Left cardiac atrium (tissue), 4 donors: ENCODE results near the gene MYL4. TPM values are rescaled to one million over a fixed set of nuclear protein-coding genes. Genes with fewer than 3 reads are reported as not detected.
"Not testable (repeated sequence)": the region's sequence is repeated elsewhere in the genome, so short reads cannot be mapped to it uniquely, and the experiment has no call there.

Source experiments
- ATAC-seq, 2 donors: fragments of 200-7000 bp; cut with Tn5 transposase; one replicate each; pipeline ENCODE4 v1.9.1; 2020; ENCODE audit warnings: mild to moderate bottlenecking in 2 of 2, moderate library complexity in 2 of 2
- DNase-seq: peaks from one replicate; pipeline ENCODE4 v3.0.0-alpha.2; 2020
- intact Hi-C, 2 donors: fragments of 100-400 bp; cut with DNase I; formaldehyde crosslinking; loops; one replicate each; pipeline versions ENCODE4 v1.14.1 to v1.15.1; 2022 to 2023
- long read RNA-seq: library from polyadenylated mRNA; unstranded; transcript quantifications from one replicate; pipeline ENCODE4 v2.0.0, GENCODE V29; 2021
- total RNA-seq, 2 donors: library from RNA; stranded (reverse); fragmentation: NEBNext Ultra II Directional; extraction: Animal tissue kit (Norgen Biotek cat#: 25700); gene quantifications; one replicate each; pipeline ENCODE4 v1.2.1, GENCODE V29; 2021
- donor health status: DM: no; HTN: yes; CAD: no.
- donor health status: DM: no; HTN: yes; CAD: no; lungs with severe emphysema.
- donor health status: DM: yes; HTN: yes; CAD: no.
- donor health status: Dilated cardiomyopathy.

Gene MYL4
- 1,000 to 10,000 TPM; 4,221 to 5,418 TPM for total RNA-seq
- long read RNA-seq, transcript MYL4-202 (7 exons, 855 nt) = major isoform, 206 of 293 reads
- long read RNA-seq, transcript MYL4-208 (8 exons, 850 nt) = minor isoform, 17 of 293 reads
- long read RNA-seq, transcript MYL4-201 (8 exons, 907 nt) = minor isoform, 19 of 293 reads
- long read RNA-seq, partial matches to known transcripts = 33 of 293 reads
- long read RNA-seq, other reads (novel, unspliced or antisense) = 18 of 293 reads

DNA sequence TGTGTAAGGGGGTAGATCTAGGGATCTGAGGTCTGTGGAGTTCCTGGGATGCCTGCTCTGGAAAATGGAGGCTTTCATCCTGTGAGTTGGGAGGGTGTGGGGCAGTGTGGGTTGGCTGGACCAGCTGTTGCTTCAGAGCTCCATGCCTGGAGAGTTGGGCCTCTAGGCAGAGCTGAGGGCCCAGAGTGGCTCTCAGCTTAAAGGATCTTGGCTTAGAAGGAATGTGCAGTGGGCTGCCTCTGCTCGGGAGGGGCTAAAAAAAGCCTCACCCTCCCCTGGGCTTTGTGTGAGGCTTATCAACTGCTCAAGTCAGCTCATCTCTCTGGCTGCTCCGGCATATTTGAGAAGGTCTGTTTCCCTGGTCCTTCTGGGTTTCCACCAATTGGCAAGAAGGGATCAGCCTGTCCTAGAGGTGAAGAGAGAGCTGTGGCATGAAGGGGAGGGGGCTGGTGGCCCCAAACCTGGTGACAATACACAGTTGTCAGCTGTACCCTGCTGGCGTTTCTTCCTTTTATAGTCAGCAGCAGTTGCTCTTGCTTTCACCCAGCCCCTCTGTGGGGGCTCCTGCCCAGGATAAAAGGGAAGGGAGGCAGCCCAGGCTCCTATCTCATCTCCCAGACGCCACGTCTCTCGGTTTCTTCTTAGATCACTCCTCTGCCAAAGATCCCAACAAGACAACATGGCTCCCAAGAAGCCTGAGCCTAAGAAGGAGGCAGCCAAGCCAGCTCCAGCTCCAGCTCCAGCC lies at the start of gene MYL4:
Gene MYL4 (plus strand): TSS at position 605 of the 745 bp plus-strand sequence. CDS start 75 bp downstream, at position 680.
- intact Hi-C loops = no loop called here
- ATAC-seq (peak; percentile 49 to 56), DNase-seq (no peak)

DNA sequence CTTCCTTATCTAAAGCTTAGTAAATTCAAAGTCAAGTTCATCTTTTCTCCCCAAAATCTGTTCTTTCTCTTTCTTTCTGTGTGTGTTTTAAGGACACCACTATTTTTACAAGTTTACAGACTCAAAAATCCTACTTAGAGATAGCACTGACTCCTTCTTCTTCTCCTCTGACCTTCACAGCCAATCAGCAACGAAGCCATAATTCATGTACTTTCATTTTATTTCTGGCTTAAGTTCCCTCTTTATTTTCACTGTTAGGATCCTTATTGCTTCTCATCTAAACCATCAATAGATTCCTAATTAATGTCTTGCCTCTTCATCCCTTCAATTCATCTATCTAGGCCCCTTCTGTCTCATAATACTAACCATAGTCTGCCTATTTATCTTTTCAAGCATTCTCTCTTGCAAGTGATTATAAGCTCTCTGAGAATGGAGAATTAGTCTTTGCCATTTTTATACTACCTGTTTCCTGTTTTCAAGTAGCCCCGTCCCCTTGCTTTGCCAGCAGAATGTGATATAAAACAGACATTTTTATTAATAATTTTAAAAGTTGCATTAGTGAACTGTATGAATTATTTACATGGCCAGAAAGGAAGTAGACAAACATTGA lies 47.0 kb upstream of the MYL4 start:
- no peak for DNase-seq
- no peak for ATAC-seq
- intact Hi-C loops = no loop called here

DNA sequence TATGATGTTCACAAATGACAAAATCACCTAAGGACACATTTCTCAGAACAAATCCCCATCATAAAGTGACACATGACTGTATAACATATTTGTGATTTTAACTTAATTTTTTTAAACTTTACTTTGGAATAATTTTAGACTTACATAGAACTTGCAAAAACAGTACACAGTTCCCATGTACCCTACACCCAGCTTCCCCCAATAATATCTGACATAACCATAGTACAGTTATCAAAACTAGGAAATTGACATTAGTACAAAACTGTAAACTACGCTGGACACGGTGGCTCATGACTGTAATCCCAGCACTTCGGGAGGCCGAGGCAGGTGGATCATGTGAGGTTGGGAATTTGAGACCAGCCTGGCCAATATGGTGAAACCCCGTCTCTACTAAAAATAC lies 44.9 kb upstream of the MYL4 start:
- intact Hi-C loops = no loop called here
- ATAC-seq = no peak
- no peak for DNase-seq

DNA sequence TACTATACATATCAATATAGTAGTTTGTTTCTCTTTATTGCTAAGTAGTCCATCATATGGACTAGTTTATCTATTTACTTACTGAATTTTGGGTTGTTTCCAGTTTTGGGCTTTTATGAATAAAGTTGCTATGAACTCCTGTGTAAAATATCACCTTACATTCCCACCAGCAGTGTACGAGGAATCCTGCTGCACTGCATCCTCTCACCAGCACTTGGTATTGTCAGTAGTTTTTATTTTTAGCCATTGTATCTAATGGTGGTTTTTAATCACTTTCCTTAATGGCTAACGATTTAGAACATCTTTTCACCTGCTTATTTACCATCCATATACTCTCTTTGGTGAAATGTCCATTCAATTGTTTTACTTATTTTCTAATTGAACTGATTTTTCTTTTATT lies 44.0 kb upstream of the MYL4 start:
- peak; percentile 52 to 70 for ATAC-seq
- intact Hi-C loops = no loop called here
- no peak for DNase-seq

DNA sequence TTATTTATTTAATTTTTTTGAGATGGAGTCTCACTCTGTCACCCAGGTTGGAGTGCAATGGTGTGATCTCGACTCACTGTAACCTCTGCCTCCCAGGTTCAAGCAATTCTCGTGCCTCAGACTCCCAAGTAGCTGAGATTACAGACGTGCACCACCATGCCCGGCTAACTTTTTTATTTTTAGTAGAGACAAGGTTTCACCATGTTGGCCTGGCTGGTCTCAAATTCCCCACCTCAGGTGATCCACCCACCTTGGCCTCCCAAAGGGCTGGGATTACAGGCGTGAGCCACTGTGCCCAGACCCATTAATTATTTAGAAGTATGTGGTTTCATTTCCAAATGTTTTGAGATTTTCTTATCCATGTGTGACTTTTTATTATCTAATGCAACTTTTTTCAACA lies 42.3 kb upstream of the MYL4 start:
- ATAC-seq, DNase-seq, intact Hi-C loops: not testable (repeated sequence)

DNA sequence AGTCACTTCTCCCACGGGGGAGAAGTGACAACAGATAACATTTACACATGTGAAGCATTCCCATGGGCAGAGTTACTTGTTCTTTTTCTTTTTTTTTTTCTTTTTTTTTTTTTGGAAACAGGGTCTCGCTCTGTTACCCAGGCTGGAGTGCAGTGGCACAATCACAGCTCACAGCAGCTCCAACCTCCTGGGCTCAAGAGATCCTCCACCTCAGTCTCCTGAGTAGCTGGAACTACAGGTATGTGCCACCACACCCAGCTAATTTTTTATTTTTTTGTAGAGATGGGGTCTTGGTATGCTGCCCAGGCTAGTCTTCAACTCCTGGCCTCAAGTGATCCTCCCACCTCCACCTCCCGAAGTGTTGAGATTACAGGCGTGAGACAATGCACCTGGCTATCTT lies 40.3 kb upstream of the MYL4 start:
- intact Hi-C loops, ATAC-seq, DNase-seq: not testable (repeated sequence)

DNA sequence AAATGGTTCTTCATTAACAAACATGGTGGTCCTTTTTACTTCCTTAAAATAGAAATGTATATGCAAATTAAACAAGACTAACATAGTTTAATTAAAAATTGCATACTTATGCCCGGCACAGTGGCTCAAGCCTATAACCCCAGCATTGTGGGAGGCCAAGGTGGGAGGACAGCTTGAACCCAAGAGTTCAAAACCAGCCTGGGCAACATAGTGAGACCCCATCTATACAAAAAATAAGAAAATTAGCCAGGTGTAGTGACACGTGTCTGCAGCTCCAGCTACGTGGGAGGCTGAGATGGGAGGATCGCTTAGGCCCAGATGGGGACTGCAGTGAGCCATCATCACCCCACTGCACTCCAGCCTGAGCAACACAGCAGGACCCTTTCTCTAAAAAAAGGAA lies 38.4 kb upstream of the MYL4 start:
- no peak for ATAC-seq
- no peak for DNase-seq
- intact Hi-C loops = no loop called here

DNA sequence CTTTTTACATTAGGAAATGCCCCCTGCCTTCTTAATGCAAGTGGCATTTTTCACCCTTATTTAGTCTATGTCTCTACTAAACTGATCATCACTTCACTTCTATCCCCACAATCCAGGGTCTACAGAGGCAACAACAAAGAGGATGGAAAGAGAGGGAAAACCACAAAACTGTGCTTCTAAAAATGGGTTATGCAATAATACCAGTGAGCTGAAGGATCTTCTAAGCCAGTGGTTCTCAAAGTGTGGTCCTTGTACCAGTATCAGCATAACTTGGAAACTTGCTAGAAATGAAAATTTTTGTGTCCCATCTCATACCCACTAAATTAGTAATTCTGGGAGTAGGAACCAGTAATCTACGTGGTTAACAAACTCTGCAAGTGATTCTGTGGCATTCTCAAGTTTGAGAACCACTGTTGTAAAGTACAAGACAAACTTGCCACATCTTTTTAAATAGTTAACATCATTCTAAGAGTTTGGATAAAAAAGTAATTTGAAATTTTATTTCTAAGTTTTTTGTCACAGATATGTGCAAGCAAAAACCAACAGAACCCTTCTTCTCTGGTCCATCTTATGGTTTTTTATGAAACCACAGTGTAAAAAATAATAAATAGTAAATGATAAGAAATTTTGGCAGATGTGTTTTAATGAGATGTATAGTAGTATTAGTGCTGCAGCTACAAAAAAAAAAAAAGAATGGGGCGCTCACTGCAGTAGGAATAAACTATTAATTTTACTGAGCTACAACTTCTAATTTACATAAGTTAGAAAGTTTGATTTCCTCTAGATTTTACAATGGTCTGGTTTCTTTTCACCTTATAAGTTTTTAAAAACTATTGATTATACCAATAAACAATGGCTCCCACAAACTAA lies 36.2 kb upstream of the MYL4 start:
- no peak for ATAC-seq
- intact Hi-C loops = no loop called here
- DNase-seq = no peak

DNA sequence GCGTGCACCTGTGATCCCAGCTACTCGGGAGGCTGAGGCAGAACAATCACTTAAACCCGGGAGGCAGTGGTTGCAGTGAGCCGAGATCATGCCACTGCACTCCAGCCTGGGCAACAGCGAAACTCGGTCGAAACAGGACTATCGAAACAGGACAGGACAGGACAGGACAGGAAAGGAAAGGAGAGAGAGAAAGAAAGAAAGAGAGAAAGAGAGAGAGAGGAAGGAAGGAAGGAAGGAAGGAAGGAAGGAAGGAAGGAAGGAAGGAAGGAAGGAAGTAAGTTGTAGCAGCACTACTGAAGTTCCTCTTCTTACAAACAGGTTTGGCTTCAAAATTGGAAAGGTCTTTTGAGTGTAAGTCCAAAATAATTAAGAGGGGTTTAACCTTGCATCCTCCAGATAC lies 34.3 kb upstream of the MYL4 start:
- intact Hi-C loops, DNase-seq, ATAC-seq: not testable (repeated sequence)

DNA sequence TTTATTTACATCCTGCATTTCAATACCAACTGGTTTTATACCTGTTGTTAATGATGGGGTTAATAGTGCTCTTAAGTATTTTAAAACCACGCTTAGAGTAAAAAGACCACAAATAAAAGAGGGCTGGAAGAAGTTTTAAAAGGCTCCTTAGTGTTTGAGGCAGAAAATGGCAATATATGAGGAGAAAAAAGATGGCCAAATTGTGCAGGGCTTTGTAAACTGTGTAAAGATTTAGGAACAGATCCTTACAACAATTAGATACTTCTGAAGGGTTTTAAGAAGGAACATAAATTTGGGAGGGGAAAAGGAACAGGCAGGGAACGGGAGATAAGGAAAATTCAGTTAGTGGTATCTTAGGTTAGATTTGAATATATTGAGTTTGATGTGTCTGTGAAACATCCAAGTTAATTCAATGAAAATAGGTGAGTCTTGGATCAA lies 32.7 kb upstream of the MYL4 start:
- ATAC-seq (no peak), DNase-seq (no peak)
- intact Hi-C loops = no loop called here

DNA sequence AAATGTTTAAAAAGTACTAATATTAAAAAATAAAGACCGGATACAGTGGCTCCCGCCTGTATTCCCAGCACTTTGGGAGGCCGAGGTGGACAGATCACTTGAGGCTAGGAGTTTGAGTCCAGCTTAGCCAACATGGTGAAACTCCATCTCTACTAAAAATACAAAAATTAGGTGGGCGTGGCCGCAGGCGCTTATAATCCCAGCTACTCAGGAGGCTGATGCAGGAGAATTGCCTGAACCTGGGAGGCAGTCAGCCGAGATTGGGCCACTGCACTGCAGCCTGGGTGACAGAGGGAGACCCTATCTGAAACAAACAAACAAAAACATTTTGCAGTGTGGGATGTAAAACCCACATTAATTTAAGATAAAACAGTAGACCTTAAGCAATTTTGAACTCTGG lies 31.9 kb upstream of the MYL4 start:
- no peak for ATAC-seq
- intact Hi-C loops = no loop called here
- no peak for DNase-seq

DNA sequence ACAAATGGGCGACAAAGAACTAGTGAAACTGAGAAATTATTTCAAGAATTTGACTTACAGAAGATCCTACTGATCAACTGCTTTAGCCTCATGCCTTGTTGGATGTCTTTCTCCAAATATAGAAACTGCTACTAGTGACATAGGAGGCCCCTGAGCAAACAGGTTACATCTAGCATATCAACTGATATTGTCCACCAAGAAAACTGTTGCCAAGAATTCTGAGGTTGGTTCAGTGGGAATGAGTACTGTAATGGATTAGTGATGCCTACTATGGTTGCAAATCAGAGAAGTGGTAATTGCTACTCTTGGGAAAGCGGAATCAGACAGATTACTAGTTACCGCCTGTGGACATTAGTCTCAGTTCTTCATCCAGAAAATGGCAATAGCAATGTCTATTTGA lies 30.0 kb upstream of the MYL4 start:
- no peak for ATAC-seq
- intact Hi-C loops = no loop called here

DNA sequence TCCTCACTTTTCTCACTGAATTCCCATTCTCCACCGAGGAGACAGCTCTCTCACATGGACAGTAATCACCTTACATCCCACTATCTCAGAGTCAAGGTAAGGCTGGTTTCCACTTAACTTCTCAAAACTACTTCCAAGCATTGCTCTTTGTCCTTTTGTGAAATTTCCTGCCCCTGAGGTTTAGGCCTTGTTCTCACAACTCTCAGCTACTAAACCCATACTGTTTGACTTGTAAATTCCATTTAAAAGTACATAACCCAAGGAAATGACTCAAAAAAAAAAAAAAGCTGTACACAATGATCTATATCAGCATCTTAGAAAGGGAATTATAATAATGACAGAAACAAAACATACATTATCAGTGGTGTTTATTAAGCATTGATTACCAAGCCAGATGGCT lies 28.8 kb upstream of the MYL4 start:
- DNase-seq (no peak), ATAC-seq (no peak)
- intact Hi-C loops = no loop called here

More for the DNA sequence above, 30.0 kb upstream of the MYL4 start:
- no peak for DNase-seq

DNA sequence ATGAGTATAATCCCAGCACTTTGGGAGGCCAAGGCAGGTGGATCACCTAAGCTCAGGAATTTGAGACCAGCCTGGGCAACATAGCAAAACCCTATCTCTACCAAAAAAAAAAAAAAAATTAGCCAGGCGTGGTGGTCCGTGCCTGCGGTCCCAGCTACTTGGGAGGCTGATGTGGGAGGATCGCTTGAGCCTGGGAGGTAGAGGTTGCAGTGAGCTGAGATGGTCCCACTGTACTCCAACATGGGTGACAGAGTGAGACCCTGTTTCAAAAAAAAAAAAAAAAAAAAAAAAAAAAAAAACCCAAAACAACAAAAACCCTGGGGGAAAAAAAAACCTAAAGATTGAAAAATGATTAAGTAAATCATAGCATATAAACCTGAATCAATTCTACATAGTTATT lies 28.2 kb upstream of the MYL4 start:
- ATAC-seq, intact Hi-C loops, DNase-seq: not testable (repeated sequence)

DNA sequence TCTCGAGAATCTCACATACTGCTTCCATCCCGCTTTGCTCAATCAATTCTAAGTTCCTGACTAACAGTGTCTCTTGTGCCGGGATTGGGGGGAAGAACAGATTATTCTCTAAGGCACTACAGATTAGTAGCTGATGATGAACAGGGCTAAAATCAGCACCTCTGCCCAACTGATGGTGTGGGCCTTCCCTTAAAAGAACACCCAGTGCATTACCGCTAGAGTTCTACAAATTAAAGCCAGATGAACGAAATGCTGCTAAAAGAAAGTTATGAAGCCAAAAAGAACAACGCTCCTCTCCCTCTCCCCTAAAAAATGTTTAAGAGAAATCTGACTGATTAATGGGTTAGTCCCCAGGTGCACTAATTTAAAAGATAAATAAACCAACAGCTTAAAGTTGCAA lies 24.5 kb upstream of the MYL4 start:
- intact Hi-C loops = no loop called here
- ATAC-seq = no peak
- no peak for DNase-seq

DNA sequence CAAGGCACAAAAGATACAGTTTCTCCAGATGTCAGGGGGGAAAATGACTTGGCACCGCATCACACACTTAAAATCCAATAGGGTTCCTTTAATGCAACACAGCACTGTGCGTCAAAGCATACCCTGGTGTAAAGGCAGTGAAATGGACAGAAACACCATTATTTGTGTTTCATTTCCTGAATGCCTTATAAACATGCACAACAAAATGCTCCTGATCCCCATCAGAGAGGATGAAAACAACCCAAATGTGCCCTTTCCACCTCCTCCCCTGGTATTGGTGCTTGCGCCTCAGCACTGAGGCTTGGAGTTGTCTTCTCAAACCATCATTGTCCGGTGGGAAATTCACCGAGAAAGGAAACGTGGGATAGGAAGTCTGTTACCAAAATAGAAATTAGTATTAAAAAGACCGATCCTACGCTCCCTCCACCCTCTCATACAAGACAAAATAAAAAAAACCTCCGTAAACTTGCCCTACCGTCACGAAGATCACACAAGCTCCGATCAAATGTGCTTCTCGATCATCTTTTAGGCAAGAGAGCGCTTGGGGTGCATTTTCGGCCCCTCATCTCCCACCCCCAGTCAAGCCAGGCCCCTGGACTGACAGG lies 20.8 kb upstream of the MYL4 start:
- no peak for DNase-seq
- intact Hi-C loops = no loop called here
- ATAC-seq = peak in 1 of 2 donors; percentile 5

DNA sequence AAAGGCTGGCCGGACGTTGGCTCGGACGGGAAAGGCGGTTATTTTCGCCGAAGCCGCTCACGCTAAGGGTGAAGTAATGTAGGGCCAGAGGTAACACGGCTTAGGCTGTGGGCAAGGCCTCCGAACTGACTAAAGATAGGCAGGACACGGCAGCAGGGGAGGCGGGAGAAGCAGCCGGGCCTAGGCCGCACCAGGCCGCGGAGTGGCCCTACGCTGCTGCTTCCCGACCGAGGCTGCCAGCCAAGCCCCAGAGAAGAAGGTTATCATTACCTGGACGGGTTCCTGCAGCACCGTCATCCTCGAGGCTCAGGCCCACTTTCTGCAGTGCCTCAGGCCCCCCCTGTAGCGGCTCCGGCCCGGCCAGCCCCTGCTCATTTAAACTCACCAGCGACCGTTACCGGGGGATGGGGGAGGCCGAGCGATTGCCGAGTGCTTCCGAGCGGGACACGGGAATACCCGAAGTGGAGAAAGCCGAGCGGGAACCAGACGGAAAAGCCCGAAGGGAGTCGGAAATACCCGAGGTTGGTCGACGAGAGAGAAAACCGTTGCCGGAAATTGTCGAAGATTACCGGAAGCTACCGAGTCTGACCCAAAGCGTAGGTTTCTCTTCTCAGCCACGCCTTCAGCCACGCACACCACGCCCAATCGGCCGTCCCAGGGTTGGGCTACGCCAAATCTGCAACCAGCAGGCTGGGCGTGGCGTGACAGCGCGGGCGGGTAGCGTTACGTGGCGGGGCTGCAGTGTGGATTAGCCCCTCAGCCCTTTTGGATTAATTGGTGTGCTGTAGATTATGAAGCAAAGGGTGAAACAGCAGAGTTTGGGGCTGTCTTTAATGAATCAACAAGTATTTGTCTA lies 20.0 kb upstream of the MYL4 start, which contains the start of gene CDC27:
Gene CDC27 (minus strand): TSS at position 420 of the 856 bp plus-strand sequence. CDS start 123 bp downstream, at position 297.
- peak; percentile 100 for DNase-seq
- peak; percentile 97 to 98 for ATAC-seq
- intact Hi-C loops = no loop called here

DNA sequence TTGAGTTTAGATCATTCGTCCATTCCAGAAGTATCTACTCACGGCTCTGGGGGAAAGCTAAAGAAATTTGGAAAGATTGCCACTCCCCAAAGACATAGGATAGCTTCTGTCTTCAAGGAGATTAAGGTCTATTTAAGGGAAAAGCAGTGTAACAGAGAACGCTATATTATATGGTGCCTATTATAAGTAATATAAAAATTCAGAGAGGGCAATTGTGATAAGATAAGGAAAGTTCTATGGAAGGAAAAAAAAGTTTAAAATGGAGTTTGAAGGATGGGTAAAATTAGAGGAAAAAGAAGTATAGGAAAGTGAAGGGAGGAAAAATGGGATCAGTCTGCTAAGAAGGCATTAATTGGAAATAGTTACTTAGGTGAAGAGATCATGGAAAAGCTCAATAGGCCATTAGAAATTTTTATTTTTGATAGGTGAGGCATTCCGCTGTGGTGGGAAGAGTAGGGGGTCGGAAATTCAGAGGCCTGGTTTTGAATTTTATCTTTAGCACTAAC lies 19.4 kb upstream of the MYL4 start:
- intact Hi-C loops = no loop called here
- ATAC-seq = no peak

More for the DNA sequence above, 19.4 kb upstream of the MYL4 start:
- DNase-seq = no peak
